GM21390 (cell line): ENCODE results near the gene RBPJ.
"Not testable (repeated sequence)": the region's sequence is repeated elsewhere in the genome, so short reads cannot be mapped to it uniquely, and the experiment has no call there.

Experiments
- ATAC-seq: cut with Tn5 transposase; IDR thresholded peaks from one replicate; pipeline ENCODE4 v1.9.1; 2021; ENCODE audit not compliant: unreplicated experiment

RBPJ gene

DNA sequence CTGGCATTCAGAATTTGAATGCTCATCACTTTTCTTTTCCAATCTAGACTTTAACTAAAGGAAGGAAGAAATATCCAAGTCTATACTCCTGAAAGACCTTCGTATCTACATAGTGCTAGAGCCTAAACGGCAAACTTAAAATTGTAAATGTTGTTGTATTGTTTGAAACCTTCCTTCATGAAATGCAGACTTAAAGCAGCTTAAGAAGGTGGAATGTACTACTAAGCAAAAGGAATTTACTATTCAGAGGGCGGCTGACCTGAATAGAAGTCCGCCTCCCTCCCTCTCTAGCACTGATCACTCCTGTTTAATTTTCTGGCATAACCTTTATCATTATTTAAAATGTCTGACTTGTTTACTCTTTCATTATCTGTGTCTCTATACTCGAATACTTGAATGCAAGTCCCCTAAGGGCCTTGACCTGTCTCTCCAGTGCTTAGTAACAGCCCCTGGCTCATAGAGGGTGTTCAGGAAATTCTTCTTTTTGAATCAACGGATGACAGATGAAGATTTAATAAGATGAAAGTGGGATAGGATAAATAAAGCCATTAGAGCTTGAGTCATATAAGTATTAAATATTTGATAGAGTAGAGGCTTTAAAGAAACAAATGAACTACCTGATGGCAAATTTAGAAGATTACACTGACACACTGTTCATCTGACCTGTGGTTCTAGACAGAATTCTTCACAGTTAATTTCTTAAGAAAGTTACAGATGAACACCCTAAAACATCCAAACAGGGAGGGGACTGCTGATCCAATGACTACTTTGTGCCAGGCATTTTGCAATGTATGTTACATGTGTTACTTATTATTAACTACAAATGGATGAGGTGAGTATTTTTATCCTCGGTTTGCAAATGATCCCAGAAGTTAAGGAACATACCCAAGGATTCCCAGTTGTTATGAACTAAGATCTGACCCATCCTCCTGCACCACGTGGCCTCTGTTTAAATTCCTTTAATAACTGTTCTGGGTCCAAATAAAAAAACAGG is 20.2 kb upstream of the RBPJ start:
- ATAC-seq, result no peak

DNA sequence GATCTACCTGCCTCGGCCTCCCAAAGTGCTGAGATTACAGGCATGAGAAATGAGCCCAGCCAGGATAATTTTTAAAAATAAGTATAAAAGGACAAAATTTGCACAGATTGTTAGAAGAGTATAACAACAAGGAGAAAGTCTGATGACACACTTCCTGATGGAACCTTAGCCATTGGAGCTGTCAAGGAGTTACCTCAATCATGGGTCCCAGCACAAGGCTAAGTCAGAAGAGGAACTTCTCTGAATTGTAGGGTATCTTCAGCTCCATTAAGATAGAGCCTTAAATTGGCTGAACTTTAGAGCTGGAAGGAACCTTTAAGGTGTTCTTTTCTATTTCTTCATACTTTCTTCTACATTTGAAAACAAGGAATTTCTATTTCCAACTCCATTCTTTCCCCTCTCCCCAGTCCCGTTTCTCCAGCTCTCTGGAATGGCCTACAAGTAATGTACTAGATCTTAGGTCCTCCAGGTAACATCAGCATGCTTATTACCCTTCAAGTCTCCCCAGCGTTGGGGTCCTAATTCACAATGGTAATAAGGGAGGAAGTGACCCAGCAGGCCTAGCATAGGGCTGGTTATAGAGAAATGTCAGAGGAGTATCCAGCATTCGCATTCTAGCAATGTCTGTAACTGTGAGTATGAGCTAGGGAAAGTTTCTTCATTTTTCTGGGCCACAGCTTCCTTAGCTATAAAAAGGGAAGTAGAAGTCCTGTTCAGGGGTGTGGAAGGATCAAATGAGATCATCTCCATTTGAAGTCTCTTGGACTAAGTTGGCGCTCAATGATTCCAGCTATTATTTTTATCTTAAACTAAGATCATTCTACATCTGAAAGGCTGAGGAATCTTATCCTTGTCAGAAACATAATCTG is 18.5 kb upstream of the RBPJ start:
- no peak for ATAC-seq

DNA sequence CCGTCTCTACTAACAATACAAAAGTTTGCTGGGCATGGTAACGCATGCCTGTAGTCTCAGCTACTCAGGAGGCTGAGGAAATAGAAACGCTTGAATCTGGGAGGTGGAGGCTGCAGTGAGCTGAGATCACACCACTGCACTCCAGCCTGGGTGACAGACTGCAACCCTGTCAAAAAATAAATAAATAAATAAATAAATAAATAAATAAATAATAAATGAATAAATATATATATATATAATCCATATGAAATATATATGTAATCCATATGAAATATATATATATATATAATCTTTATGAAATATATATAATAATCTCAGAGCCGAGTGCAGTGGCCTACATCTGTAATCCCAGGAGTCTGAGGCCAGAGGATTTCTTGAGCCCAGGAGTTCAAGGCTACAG is 17.8 kb upstream of the RBPJ start:
- no peak for ATAC-seq

DNA sequence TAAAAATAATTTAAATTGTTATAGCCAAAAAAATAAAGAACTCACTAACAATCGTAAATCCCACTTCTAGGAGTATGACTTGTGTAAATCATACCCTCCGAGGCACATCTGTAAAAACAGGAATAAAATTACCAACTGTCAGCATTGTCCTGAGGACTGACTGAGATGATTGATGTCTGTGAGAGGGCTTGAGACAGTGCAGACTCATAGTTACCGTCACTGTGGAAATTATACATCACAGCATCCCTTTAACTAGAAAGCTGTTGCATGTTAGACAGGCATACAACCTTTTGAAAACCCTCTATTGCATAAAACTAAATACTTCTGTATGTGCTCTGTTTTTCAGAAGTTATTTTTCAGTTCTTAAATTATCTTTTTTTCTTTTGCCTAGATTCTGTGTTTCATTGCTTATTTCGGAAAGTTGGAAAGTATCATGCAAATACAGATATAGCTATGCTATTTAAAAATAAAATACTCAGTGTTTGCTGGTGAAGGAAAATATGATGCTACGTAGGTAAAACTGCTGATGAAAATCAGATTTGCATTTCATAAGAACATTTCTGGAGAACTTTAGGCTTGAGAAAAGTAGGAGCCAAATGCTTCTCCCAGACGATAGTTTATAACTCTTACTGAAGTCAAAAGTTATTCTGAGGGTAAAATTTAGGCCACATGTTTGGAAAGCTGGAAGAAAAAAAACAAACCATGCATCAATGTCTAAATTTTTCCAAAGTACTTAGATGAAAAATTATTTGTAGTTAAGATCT is 13.6 kb upstream of the RBPJ start:
- ATAC-seq, result no peak

DNA sequence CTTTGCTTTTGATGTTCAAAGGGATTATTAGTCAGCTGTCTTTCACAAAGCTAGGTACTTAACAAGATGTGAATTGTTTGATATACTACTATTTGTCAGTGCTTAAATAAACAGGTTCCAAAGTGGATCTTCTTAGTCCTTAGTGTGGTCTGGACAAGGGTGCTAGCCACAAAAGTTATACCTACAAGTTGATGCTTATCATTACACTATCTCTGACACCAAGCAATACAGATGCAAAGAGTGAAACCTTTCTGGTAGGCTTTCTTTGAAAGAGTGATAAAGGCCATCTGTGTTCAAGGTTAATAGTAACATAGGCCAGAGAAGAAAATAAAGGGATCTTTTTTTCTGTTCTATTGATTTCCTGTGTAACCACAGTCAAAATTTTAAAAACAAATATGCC is 12.2 kb upstream of the RBPJ start:
- no peak for ATAC-seq

DNA sequence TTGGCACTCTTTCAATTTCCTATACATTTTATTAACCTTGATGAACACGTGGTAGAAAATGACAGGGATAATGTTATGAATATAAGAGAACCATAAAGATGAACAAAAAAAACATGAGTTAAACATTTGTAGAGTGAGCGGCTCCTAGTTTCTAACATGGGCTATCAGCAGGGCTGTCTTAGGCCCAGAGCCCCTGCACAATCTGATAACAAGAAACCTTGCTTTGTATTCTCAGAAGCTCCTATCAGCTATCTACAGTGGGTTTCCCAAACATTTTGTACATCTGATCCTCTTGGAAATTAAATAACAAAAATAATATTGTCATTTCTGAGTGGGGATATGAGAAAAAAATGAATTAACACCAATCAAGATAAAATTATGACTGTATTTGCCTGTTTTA is 10.6 kb upstream of the RBPJ start:
- ATAC-seq, result no peak

DNA sequence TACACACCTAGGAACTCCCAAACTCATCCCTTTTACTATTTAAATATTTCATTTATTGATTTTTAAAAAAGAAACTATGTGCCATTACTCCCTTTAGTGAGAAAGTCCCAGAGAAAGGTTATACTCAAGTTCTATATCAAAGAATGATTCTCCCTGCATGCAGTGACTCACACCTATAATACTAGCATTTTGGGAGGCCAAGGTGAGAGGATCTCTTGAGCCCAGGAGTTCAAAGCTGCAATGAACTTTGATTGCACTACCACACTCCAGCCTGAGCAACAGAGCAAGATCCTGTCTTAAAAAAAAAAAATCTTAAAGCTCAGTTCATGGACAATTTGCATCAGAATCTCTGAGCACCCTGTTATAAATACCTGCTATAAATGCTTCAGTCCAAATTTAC is 9.2 kb upstream of the RBPJ start:
- no peak for ATAC-seq

DNA sequence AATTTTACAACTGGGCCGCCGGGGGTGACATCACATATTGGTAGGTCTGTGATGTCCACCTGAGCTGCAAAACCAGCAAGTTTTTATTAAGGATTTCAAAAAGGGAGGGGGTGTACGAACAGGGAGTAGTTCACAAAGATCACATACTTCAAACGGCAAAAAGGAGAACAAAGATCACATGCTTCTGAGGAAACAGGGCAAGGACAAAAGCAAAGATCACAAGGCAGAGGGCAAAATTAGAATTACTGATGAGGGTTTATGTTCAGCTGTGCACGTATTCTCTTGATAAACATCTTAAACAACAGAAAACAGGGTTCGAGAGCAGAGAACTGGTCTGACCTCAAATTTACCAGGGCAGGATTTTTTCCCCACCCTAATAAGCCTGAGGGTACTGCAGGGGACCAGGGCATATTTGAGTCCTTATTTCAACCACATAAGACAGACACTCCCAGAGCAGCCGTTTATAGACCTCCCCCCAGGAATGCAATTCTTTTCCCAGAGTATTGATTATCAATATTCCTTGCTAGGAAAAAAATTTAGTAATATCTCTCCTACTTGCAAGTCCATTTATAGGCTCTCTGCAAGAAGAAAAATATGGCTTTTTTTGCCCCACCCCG is 5.4 kb upstream of the RBPJ start:
- ATAC-seq, result not testable (repeated sequence)

DNA sequence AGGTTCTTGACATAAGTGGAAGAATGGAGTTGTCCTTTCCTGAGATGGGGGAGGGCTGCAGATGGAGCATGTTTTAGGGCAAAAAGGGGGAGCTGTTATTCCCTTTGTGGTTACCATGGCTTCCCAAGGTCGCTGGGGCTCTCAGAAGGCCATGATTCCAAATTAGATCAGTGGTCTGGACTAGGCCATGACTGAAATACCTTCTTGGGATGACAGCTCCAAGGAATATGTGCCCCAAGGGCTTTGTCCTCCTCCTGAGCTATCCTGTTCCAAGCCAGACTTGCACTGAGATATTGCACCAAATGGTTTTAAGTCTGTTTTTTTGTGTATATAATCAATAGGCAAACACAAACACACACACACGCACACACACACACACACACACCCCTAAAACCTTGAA is 3.0 kb upstream of the RBPJ start:
- ATAC-seq, result no peak

DNA sequence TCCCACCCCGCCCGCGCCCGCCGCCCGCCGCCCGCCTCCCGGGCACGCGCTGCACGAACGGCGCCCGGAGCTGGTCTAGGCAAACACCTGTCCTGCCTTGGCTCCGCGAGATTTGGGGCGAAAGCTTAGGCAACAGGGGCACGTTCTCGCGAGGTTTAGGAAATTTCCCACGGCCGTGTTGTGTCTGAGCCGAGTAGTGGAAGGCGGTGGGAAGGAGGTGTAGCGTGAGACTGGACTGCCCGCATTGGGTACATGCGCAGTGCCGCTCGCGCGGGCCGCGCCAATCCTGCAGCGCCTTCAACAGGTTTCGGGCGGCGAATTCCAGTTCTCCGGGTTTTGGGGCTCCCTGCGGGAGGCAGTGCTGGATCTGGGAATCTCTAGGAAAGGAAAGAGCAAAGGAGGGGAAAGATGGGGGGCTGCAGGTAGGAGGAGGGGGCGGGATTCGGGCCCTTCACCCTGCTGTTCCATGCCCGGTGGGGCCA is 1.3 kb upstream of the RBPJ start:
- peak; percentile 71 for ATAC-seq

DNA sequence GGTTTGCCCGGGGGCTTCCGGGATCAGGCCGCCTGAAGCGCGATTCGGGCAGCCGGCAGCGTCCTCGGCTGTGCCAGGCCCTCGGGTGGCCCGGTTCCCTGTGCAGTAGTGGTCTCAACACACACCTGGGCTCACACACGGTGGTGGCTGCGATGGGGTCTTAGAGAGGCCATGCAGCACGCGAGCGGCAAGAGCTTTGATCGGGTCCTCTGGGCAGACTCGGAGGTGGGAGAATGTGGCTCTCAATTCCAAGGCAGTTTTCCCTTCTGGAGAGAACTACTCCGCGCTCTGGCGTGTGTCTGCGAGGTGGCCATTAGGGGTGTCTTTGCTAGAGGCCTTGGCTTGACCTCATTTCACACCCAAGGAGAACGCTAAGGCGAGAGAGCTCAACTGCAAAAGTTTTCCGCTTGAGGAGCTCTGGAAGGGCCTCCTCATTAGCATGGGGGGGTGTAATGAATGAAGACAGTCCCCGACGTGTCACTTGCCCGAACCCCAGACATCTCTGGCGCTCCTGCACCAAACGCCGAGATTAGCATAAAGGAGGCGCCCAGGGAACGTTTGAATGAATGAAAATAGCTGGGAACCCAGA is 771 bp upstream of the RBPJ start:
- peak; percentile 24 for ATAC-seq

DNA sequence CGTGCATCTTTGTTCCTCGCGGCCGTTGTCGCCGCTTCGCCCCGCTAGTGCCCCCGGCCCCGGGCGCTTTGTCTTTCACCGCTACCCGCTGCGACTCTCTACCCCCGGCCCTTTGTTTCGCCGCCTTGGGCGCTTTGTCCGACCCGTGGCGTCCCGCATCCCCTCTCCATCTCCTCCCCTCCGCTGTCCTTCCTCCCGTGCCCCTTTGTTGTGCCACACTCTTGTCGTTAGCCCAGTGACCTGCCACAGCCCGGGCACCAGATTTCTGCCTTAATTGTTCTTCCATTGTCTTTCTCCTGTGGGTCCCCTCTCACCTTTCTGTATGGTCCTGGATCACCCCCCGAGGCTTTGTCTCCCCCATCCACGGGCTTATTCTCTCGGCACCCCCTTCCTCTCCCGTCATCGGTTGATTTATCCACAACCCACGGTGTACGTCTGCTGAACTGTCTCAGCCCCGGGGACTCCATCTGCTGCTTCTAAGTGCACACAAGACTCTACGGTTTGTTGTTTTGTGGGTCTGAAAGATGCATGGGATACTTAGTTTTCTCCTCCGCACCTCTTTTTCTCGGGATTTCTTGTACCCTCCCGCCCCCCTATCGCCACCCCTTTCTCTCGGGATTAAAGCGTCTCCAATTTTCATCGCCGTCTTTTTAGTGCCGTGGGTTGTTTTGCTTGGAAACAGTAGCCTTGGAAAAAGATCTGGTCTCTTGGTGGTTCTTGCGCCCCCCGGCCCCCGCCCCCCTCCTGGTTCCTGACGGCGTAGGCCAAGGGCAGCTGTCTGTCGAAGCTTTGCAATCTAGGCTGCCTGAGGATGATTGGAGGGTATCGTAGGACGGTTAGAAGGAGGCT is 783 bp downstream of the RBPJ start:
- no peak for ATAC-seq

DNA sequence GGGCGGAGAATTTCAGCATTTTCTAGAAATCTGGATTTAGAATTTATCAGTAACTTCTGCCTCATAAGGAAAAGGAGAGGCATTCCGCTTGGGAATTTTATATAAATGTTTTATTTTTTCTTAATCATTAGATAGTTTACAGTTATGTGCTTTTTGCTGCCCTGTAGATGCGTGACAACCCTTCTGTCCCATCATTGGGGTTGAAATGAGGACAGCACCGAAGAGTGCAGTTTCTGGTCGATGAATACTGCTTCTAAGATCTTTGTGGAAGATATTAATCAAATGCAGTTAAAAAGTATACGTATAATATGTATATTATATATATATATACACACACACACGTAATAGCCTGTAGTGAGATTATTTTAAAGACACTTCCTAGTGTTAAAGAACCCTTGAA is 1.5 kb downstream of the RBPJ start:
- ATAC-seq, result no peak

DNA sequence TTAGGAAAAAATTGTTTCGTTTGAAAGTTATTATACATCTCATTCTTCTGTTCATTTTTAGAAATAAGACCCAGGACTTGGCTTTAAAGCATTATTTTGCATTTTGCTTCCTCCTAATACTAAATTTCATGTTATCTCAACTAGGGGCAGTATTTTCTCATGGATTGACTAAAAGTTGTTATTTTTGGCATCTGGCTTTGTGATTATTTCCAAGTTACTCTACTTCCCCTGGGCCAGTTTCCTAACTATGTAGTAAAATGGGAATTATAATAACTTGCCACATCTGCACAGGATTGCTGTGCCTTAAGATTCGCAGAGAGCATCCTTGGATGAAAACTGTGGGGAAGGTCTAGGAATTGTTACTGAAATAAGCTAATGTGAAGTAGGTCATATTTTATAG is 3.0 kb downstream of the RBPJ start:
- ATAC-seq, result no peak

DNA sequence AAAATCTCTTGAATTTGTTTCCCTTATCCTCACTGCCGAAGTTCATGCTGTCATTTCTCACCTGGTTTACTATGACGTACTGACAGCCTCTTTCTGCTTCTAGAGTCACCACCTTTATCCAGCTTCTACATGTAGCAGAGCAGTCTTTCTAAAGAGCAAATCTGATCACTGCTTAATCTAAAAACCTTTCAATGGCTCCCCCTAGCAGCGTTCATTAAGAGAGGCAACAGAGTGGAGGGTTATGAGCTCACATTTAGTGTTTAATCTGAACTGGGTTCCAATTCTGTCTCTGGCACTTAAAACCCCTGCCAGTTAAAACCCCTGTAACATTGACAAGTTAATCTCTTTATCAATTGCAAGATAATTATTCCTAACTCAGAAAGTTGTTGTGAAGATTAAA is 4.4 kb downstream of the RBPJ start:
- no peak for ATAC-seq

DNA sequence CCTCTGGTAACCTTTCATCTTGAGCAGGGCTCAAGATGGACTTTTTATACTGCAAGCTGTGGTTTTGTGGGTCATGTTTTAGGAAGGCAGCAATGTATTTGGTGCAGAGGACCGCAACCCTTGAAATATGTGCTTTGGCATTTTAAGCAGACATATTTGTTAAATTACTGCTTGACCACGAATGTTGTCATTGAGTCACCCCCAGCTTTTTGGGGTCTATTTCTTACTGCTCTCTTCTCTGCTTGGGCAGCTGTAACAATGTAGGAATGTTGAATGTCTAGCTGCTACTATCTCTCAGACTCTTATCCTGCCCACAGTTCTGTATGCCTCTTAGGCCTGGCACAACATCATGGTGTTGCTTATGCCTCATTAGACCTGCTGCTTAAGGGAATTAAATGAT is 6.0 kb downstream of the RBPJ start:
- no peak for ATAC-seq

DNA sequence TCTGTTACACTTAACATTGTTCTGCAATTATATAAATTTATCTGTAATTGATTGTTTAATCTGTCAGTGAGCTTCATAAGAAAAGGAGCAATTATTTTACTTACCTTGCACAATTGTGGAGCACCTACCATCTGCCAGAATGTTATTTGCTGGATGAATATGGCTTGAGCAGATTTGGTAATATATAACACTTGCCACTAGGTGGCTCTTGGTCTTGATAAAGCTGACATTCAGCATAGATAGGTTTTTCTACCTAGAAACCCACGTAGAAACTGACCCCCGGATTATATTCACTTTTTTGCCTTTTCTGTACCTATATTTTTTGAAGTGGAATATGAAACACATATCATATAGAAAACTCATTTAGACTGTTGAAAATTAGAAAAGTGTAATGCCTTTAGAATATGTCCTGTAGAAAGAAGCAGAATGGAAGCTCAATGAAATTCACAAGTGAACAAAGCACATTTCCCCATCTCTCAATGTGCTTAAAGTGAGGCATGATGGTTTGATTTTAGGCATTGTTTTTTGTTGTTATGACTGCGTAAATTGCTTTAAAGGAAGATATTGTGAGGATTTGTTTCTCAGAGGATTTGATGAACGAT is 9.5 kb downstream of the RBPJ start:
- ATAC-seq, result no peak

DNA sequence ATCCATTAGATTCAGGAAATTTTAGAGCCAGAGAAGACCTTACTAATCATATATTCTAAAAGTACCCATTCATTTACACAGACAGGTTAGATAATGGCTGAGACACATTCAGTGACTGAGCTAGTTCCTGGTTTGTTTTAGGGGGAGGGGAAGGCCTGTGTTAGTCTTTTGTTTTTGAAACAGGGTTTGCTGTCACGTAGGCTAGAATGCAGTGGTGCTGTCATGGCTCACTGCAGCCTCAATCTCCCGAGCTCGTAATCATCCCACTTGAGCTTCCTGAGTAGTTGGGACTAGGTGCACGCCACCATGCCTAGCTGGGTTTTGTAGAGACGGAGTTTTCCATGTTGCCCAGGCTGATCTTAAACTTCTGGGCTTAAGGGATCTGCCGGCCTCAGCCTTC is 10.1 kb downstream of the RBPJ start:
- no peak for ATAC-seq

DNA sequence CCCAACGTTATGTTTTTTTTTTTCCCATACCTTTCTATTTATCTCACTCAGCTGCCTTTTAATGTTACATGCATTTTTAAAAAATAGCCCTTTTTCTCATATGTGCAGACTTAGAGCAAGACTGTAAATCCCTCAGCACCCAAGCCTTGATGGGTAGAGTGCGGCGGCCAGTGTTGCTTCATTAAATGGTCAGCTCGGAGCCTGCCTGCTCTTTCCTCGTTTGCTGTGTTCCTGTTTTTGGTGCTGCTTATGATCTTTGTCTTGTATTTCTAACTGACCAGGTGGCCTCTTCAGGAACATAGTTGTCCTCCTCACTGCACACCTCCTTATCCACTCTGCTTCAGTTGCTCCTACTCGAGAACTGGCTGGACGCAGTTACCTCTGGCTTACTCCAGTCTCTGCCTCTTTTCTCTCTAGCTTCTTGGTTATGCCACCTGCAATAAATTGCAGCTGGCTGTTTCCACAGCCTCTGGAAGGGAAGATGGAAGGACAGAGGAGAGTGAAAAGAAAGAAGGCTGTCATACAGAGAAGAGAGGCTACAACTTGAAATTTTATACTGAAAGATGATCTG is 10.7 kb downstream of the RBPJ start:
- ATAC-seq, result no peak
